HepG2 (cell line): ENCODE results near the gene ZNF831. TPM values are rescaled to one million over a fixed set of nuclear protein-coding genes. Genes with fewer than 3 reads are reported as not detected.

Experiments
- HNRNPK ChIP-seq: fragments of 200-400 bp; formaldehyde crosslinking; IDR thresholded peaks from 2 replicates; pipeline ENCODE4 v1.6.1; 2018; ENCODE audit warnings: low read length, low read depth, moderate library complexity, mild to moderate bottlenecking; ENCODE audit not compliant: poor library complexity, severe bottlenecking
- KLF6 ChIP-seq: IDR thresholded peaks from 2 replicates; pipeline ENCODE4 v1.8.0; 2016; ENCODE audit warnings: missing biosample characterization, missing genetic modification reagents
- NKX3-1 ChIP-seq: sonication (generic); formaldehyde crosslinking; IDR thresholded peaks from 2 replicates; pipeline ENCODE4 v1.5.0; 2020; ENCODE audit warnings: missing genetic modification reagents
- SNRNP70 ChIP-seq: fragments of 200-400 bp; formaldehyde crosslinking; IDR thresholded peaks from 2 replicates; pipeline ENCODE4 v1.6.1; 2017; ENCODE audit warnings: mild to moderate bottlenecking, low read depth, low read length, moderate library complexity
- WIZ ChIP-seq: sonication (generic); formaldehyde crosslinking; IDR thresholded peaks from 2 replicates; pipeline ENCODE4 v1.5.1; 2020; ENCODE audit warnings: mild to moderate bottlenecking, missing genetic modification reagents
- ZFP82 ChIP-seq: sonication (generic); formaldehyde crosslinking; IDR thresholded peaks from 2 replicates; pipeline ENCODE4 v1.5.1; 2020; ENCODE audit warnings: mild to moderate bottlenecking, missing genetic modification reagents, borderline replicate concordance
- ZNF292 ChIP-seq: sonication (generic); formaldehyde crosslinking; IDR thresholded peaks from 2 replicates; pipeline ENCODE4 v1.8.1; 2022; ENCODE audit warnings: mild to moderate bottlenecking, low read depth, missing genetic modification reagents, borderline replicate concordance
- ZNF451 ChIP-seq: sonication (generic); formaldehyde crosslinking; IDR thresholded peaks from 2 replicates; pipeline ENCODE4 v1.5.0; 2020; ENCODE audit warnings: mild to moderate bottlenecking, missing genetic modification reagents
- polyA plus RNA-seq, 8 experiments: library from polyadenylated mRNA; depleted of rRNA in 3 of 8; stranded (reverse) in 7 of 8; unstranded in 1 of 8; fragments of >200 nt; fragmentation: Illumina TruSeq in 4 of 8; extraction: Trizol in 4 of 8; gene quantifications; 2 replicates each; pipeline versions ENCODE4 v1.2.1 to v1.2.3, GENCODE V29; 2011 to 2016; ENCODE audit warnings: low read depth in 4 of 8, missing spikeins in 1 of 8, mixed read lengths in 1 of 8; ENCODE audit not compliant: insufficient read depth in 1 of 8
- total RNA-seq, 5 experiments: library from RNA; depleted of rRNA; stranded (reverse); fragments of >200 nt; fragmentation: Illumina TruSeq; extraction: Trizol; gene quantifications; 2 replicates each; pipeline ENCODE4 v1.2.3, GENCODE V29; 2016; ENCODE audit warnings: low read depth in 1 of 5
- TF ChIP-seq, protein P1 (sequence below): sonication (generic); formaldehyde crosslinking; IDR thresholded peaks from 2 replicates; pipeline ENCODE4 v1.8.0; 2022; ENCODE audit warnings: mild to moderate bottlenecking, missing genetic modification reagents, moderate library complexity
- TF ChIP-seq, protein P2 (sequence below): sonication (generic); formaldehyde crosslinking; IDR thresholded peaks from 2 replicates; pipeline ENCODE4 v1.4.0; 2020; ENCODE audit warnings: missing genetic modification reagents
- TF ChIP-seq, protein P3 (sequence below): sonication (generic); formaldehyde crosslinking; IDR thresholded peaks from 2 replicates; pipeline ENCODE4 v1.4.0; 2020; ENCODE audit warnings: missing genetic modification reagents, mild to moderate bottlenecking, borderline replicate concordance
- TF ChIP-seq, protein P4 (sequence below): sonication (generic); formaldehyde crosslinking; IDR thresholded peaks from 2 replicates; pipeline ENCODE4 v1.4.0; 2020; ENCODE audit warnings: missing genetic modification reagents
- TF ChIP-seq, protein P5 (sequence below): sonication (generic); formaldehyde crosslinking; IDR thresholded peaks from 2 replicates; pipeline ENCODE4 v1.4.0; 2020; ENCODE audit warnings: missing genetic modification reagents

The ZNF831 gene
- total and polyA plus RNA-seq, 2 of the 13 experiments (the other 11 are each of a cell fraction or from before 2014, with no cell fraction given) = not detected

DNA sequence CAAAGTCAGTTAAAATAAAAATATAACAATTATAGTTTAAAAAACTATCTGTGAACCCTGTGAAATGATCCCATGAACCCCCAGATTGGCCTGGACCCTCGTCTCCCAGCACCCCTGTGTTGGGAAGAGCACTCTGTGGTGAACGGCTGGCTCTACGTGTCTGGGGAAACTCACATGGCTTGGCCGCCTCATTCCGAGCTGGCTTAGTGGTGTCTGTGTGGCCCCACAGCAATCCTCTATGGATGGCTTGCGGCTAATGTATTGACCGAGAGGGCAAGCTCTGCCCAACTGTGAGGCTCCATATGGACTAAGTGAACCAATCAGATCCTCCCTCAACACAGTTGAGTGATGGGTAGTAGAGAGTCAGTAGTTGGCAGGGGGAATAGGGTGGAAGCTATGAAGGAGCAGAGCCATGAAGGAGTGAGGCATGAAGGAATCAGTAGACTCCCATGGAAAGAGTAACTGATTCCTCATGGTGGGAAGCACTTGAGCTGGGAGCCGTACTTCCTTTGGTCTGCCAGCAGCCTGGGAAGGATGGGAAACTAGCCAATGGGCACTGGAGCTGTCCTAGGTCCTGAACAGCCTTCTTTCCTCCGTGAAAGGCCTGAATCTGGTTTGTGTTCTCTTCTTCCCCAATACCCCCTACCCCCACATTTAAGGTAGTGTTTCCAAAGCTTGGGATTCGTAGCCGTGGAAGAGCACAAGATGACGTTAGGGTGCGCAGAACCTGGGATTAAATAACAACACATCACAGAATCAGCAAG, 21.6 kb upstream of the ZNF831 start (continued):
- TF ChIP-seq, protein P1, sequence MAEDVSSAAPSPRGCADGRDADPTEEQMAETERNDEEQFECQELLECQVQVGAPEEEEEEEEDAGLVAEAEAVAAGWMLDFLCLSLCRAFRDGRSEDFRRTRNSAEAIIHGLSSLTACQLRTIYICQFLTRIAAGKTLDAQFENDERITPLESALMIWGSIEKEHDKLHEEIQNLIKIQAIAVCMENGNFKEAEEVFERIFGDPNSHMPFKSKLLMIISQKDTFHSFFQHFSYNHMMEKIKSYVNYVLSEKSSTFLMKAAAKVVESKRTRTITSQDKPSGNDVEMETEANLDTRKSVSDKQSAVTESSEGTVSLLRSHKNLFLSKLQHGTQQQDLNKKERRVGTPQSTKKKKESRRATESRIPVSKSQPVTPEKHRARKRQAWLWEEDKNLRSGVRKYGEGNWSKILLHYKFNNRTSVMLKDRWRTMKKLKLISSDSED (CRISPR knock-in tag) = no peak
- TF ChIP-seq WIZ (CRISPR knock-in tag) (peak; percentile 74; the same call in 1 of the 2 replicates), HNRNPK (no peak), SNRNP70 (no peak), KLF6 (CRISPR knock-in tag) (no peak), ZNF451 (CRISPR knock-in tag) (no peak), ZNF292 (CRISPR knock-in tag) (no peak), ZFP82 (CRISPR knock-in tag) (no peak), NKX3-1 (CRISPR knock-in tag) (no peak)
- TF ChIP-seq, protein P2, sequence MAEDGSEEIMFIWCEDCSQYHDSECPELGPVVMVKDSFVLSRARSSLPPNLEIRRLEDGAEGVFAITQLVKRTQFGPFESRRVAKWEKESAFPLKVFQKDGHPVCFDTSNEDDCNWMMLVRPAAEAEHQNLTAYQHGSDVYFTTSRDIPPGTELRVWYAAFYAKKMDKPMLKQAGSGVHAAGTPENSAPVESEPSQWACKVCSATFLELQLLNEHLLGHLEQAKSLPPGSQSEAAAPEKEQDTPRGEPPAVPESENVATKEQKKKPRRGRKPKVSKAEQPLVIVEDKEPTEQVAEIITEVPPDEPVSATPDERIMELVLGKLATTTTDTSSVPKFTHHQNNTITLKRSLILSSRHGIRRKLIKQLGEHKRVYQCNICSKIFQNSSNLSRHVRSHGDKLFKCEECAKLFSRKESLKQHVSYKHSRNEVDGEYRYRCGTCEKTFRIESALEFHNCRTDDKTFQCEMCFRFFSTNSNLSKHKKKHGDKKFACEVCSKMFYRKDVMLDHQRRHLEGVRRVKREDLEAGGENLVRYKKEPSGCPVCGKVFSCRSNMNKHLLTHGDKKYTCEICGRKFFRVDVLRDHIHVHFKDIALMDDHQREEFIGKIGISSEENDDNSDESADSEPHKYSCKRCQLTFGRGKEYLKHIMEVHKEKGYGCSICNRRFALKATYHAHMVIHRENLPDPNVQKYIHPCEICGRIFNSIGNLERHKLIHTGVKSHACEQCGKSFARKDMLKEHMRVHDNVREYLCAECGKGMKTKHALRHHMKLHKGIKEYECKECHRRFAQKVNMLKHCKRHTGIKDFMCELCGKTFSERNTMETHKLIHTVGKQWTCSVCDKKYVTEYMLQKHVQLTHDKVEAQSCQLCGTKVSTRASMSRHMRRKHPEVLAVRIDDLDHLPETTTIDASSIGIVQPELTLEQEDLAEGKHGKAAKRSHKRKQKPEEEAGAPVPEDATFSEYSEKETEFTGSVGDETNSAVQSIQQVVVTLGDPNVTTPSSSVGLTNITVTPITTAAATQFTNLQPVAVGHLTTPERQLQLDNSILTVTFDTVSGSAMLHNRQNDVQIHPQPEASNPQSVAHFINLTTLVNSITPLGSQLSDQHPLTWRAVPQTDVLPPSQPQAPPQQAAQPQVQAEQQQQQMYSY = no peak
- TF ChIP-seq, protein P3, sequence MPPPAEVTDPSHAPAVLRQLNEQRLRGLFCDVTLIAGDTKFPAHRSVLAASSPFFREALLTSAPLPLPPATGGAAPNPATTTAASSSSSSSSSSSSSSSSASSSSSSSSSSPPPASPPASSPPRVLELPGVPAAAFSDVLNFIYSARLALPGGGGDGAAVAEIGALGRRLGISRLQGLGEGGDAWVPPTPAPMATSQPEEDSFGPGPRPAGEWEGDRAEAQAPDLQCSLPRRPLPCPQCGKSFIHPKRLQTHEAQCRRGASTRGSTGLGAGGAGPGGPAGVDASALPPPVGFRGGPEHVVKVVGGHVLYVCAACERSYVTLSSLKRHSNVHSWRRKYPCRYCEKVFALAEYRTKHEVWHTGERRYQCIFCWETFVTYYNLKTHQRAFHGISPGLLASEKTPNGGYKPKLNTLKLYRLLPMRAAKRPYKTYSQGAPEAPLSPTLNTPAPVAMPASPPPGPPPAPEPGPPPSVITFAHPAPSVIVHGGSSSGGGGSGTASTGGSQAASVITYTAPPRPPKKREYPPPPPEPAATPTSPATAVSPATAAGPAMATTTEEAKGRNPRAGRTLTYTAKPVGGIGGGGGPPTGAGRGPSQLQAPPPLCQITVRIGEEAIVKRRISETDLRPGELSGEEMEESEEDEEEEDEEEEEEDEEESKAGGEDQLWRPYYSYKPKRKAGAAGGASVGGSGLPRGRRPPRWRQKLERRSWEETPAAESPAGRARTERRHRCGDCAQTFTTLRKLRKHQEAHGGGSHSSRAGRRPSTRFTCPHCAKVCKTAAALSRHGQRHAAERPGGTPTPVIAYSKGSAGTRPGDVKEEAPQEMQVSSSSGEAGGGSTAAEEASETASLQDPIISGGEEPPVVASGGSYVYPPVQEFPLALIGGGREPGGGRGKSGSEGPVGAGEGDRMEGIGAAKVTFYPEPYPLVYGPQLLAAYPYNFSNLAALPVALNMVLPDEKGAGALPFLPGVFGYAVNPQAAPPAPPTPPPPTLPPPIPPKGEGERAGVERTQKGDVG (CRISPR knock-in tag) = no peak
- TF ChIP-seq, protein P4, sequence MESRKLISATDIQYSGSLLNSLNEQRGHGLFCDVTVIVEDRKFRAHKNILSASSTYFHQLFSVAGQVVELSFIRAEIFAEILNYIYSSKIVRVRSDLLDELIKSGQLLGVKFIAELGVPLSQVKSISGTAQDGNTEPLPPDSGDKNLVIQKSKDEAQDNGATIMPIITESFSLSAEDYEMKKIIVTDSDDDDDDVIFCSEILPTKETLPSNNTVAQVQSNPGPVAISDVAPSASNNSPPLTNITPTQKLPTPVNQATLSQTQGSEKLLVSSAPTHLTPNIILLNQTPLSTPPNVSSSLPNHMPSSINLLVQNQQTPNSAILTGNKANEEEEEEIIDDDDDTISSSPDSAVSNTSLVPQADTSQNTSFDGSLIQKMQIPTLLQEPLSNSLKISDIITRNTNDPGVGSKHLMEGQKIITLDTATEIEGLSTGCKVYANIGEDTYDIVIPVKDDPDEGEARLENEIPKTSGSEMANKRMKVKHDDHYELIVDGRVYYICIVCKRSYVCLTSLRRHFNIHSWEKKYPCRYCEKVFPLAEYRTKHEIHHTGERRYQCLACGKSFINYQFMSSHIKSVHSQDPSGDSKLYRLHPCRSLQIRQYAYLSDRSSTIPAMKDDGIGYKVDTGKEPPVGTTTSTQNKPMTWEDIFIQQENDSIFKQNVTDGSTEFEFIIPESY (CRISPR knock-in tag) = no peak
- TF ChIP-seq, protein P5, sequence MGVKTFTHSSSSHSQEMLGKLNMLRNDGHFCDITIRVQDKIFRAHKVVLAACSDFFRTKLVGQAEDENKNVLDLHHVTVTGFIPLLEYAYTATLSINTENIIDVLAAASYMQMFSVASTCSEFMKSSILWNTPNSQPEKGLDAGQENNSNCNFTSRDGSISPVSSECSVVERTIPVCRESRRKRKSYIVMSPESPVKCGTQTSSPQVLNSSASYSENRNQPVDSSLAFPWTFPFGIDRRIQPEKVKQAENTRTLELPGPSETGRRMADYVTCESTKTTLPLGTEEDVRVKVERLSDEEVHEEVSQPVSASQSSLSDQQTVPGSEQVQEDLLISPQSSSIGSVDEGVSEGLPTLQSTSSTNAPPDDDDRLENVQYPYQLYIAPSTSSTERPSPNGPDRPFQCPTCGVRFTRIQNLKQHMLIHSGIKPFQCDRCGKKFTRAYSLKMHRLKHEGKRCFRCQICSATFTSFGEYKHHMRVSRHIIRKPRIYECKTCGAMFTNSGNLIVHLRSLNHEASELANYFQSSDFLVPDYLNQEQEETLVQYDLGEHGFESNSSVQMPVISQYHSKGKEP (CRISPR knock-in tag) = peak; percentile 66; the same call in 1 of the 2 replicates
